ENCODE results near the gene PCDHGA4.
A peak's percentile ranks its signal among the peaks of the same experiment; 100 is the strongest.
"Not testable (repeated sequence)": the region's sequence is repeated elsewhere in the genome, so short reads cannot be mapped to it uniquely, and the experiment has no call there.

Gene PCDHGA4

DNA sequence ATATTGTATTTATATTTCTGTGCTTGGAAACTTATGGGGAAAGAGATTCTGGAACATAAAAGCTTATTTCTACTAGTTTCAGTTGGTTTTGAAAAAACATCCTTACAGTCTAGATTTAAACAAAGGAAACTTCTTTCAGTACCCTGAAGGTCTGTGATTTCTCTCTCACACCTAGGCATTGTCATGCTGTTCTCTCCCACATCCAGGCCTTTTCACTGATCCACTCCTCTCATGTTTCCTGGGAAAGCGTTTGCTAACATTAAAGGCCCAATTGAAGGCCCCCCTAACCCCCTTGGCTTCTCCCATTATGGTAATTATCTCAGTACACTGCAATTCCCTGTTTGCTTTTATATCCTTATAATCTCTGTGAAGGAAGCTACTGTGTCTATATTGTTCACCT lies 12.0 kb upstream of the PCDHGA4 start:
- no peak for FAIRE-seq
- DNase-seq (ENCODE audit: insufficient read length, low spot score): no peak
- no peak for TF ChIP-seq POLR2A (IDR thresholded peaks at IDR 0.05; ENCODE audit: low read depth, low read length)

DNA sequence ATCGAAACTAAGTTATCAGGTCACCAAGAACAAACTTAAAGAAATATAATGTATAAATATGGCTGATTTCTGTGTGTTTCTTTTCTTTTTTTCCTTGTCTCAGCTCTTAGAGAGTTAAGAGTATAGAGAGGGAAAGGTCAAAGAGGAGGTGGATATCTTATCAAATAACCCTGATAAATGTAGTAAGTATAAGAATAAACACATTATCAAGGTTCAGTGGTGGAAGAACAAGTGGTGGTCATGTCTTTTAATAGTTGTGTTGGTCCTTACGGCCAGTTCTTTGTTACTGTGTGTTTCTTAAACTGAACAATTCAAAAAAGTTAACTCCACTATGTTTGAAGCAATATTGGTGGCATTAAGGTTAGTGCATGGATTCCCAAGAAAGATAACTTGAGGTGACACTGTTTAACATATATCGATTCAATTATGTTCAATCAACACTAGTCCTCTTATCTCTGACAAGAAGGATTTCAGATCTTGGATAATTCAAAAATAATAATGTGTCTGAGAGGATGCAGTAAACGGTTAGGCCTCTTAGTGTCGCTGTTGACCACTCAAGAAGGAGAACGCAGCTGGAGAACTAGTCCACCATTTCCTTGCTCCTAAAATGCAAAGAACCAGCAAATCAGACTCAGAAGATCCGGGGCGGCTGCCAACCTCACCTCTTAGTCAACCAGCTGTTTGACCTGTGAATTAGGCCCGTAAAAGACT lies 11.4 kb upstream of the PCDHGA4 start, which contains the start of gene PCDHGA3:
Gene PCDHGA3, plus strand, starts transcription at position 588 of the 711 bp plus-strand sequence. CDS start 205 bp downstream, outside the sequence.
- no peak for TF ChIP-seq POLR2A (IDR thresholded peaks at IDR 0.05; ENCODE audit: low read depth, low read length)
- FAIRE-seq (no peak), DNase-seq (ENCODE audit: insufficient read length, low spot score) (no peak)

DNA sequence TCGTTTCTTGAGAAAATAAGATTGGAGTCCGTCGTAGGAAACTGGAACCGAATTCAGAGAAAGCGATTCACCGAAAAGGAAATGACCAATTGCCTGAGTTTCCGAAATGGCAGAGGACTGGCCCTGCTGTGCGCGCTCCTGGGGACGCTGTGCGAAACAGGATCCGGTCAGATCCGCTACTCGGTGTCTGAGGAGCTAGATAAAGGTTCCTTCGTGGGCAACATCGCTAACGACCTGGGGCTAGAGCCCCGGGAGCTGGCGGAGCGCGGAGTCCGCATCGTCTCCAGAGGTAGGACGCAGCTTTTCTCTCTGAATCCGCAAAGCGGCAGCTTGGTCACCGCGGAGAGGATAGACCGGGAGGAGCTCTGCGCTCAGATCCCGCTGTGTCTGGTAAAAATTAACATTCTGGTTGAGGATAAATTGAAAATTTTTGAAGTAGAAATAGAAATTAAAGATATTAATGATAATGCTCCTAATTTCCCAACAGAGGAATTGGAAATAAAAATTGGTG lies 10.8 kb upstream of the PCDHGA4 start:
- no peak for FAIRE-seq
- no peak for TF ChIP-seq POLR2A (IDR thresholded peaks at IDR 0.05; ENCODE audit: low read depth, low read length)
- DNase-seq (ENCODE audit: insufficient read length, low spot score): no peak

- no peak for TF ChIP-seq POLR2A (IDR thresholded peaks at IDR 0.05; ENCODE audit: low read depth, low read length)
- no peak for FAIRE-seq
- no peak for DNase-seq (ENCODE audit: insufficient read length, low spot score)
Observed at GRCh38 chr5:141345327-141345726, 9.5 kb upstream of the PCDHGA4 start.

DNA sequence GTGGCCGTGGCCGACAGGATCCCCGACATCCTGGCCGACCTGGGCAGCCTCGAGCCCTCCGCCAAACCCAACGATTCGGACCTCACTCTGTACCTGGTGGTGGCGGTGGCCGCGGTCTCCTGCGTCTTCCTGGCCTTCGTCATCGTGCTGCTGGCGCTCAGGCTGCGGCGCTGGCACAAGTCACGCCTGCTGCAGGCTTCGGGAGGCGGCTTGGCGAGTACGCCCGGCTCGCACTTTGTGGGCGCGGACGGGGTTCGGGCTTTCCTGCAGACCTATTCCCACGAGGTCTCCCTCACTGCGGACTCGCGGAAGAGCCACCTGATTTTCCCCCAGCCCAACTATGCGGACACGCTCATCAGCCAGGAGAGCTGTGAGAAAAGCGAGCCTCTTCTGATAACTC lies 8.8 kb upstream of the PCDHGA4 start:
- not testable (repeated sequence) for FAIRE-seq; DNase-seq (ENCODE audit: insufficient read length, low spot score)

- FAIRE-seq (no peak), DNase-seq (ENCODE audit: insufficient read length, low spot score) (peak; percentile 45)
- no peak for TF ChIP-seq POLR2A (IDR thresholded peaks at IDR 0.05; ENCODE audit: low read depth, low read length)
Observed at GRCh38 chr5:141349917-141350619, 4.8 kb upstream of the PCDHGA4 start, which contains the start of gene PCDHGB1. TSS of gene PCDHGB1 (plus strand) at chr5:141350099. CDS start at chr5:141350261, 162 bp downstream.

- no peak for FAIRE-seq
- no peak for TF ChIP-seq POLR2A (IDR thresholded peaks at IDR 0.05; ENCODE audit: low read depth, low read length)
- no peak for DNase-seq (ENCODE audit: insufficient read length, low spot score)
Observed at GRCh38 chr5:141351591-141351990, 3.2 kb upstream of the PCDHGA4 start.

DNA sequence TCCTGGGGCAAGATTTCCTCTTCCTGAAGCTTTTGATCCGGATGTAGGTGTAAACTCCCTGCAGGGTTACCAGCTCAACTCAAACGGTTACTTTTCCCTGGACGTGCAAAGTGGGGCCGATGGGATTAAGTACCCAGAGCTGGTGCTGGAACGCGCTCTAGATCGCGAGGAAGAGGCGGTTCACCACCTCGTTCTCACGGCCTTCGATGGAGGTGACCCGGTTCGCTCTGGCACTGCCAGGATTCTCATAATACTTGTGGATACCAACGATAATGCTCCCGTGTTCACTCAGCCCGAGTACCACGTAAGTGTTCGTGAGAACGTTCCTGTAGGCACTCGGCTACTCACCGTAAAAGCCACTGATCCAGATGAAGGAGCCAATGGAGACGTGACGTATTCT lies 820 bp downstream of the PCDHGA4 start:
- FAIRE-seq (no peak), DNase-seq (ENCODE audit: insufficient read length, low spot score) (no peak)
- no peak for TF ChIP-seq POLR2A (IDR thresholded peaks at IDR 0.05; ENCODE audit: low read depth, low read length)

- no peak for TF ChIP-seq POLR2A (IDR thresholded peaks at IDR 0.05; ENCODE audit: low read depth, low read length)
- FAIRE-seq (no peak), DNase-seq (ENCODE audit: insufficient read length, low spot score) (no peak)
Observed at GRCh38 chr5:141356133-141356532, 1.3 kb downstream of the PCDHGA4 start.

- no peak for DNase-seq (ENCODE audit: insufficient read length, low spot score)
- no peak for TF ChIP-seq POLR2A (IDR thresholded peaks at IDR 0.05; ENCODE audit: low read depth, low read length)
- FAIRE-seq: no peak
Observed at GRCh38 chr5:141356950-141357349, 2.1 kb downstream of the PCDHGA4 start.

DNA sequence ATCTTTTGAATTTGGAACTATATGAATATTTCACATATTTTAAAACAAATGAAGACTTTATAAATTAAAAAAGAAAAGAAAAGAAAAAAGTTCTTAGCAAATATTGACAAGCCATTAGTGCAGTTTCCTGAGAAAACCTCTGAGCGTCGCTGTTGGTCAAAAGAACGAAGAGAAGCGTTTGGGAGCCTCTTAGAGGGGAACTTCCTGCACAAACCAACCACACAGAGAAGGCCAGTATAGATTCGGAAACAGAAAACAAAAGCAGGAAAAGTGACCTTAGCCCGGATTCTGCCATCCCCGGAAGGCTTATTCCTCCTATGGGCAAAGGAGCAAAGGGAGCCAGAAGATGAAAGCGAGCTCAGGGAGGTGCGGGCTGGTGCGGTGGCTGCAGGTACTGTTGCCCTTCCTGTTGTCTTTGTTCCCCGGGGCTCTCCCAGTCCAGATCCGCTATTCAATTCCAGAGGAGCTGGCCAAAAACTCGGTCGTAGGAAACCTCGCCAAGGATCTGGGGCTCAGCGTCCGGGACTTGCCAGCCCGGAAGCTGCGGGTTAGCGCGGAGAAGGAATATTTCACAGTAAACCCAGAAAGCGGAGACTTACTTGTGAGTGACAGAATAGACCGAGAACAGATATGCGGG lies 5.1 kb downstream of the PCDHGA4 start, which contains the start of gene PCDHGB2:
Gene PCDHGB2, plus strand, starts transcription at position 205 of the 637 bp plus-strand sequence. Its CDS starts 142 bp downstream, at position 347.
- DNase-seq (ENCODE audit: insufficient read length, low spot score) (peak; percentile 44), FAIRE-seq (no peak)
- no peak for TF ChIP-seq POLR2A (IDR thresholded peaks at IDR 0.05; ENCODE audit: low read depth, low read length)

DNA sequence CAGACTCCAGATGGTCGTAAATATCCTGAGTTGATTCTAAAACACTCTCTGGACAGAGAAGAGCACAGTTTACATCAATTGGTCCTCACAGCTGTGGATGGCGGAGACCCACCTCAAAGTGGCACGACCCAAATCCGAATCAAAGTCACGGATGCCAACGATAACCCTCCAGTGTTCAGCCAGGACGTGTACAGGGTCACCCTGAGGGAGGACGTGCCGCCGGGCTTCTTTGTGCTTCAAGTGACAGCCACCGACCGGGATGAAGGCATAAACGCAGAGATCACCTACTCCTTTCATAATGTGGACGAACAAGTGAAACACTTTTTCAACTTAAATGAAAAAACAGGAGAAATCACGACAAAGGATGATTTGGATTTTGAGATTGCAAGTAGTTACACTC lies 5.9 kb downstream of the PCDHGA4 start:
- DNase-seq (ENCODE audit: insufficient read length, low spot score) (no peak), FAIRE-seq (no peak)
- no peak for TF ChIP-seq POLR2A (IDR thresholded peaks at IDR 0.05; ENCODE audit: low read depth, low read length)

GRCh38 chr5:141362719-141363118 lies 7.9 kb downstream of the PCDHGA4 start:
- TF ChIP-seq POLR2A (IDR thresholded peaks at IDR 0.05; ENCODE audit: low read depth, low read length): no peak
- no peak for FAIRE-seq
- no peak for DNase-seq (ENCODE audit: insufficient read length, low spot score)

Data from H54 (cell line).